CD14-positive monocyte (primary cell): ENCODE results near the gene DGKQ. TPM values are rescaled to one million over a fixed set of nuclear protein-coding genes. Genes with fewer than 3 reads are reported as not detected.

Experiments used
- DNase-seq, 3 donors: peaks; one replicate each; pipeline ENCODE4 v3.0.0-alpha.2; 2011 to 2022
- H2AFZ ChIP-seq: 2 replicates; pipeline ENCODE4 v1.6.0; 2012; ENCODE audit warnings: mild to moderate bottlenecking, low read depth, low read length, inconsistent platforms; ENCODE audit not compliant: insufficient read depth, poor library complexity, severe bottlenecking
- H3K27ac ChIP-seq, 2 donors: 1 replicate in 1 of 2; 2 replicates in 1 of 2; pipeline ENCODE4 v1.5.1; 2012 to 2013; ENCODE audit warnings: low read length in 2 of 2, control low read depth in 1 of 2, inconsistent platforms in 1 of 2, low read depth in 1 of 2, mild to moderate bottlenecking in 1 of 2
- H3K27me3 ChIP-seq, 2 donors: one replicate each; pipeline versions ENCODE4 v1.6.0 to v1.6.1; 2011 to 2013; ENCODE audit warnings: low read length in 2 of 2; ENCODE audit not compliant: control insufficient read depth in 2 of 2, insufficient read depth in 2 of 2
- H3K36me3 ChIP-seq, 2 donors: replicated peaks in 1 of 2; 1 replicate in 1 of 2; 2 replicates in 1 of 2; pipeline versions ENCODE4 v1.5.1 to v1.6.1; 2012 to 2013; ENCODE audit warnings: low read length in 2 of 2, control low read depth in 1 of 2, inconsistent platforms in 1 of 2, mild to moderate bottlenecking in 1 of 2; ENCODE audit not compliant: insufficient read depth in 2 of 2, control insufficient read depth in 1 of 2
- H3K4me1 ChIP-seq, 2 donors: 1 replicate in 1 of 2; 2 replicates in 1 of 2; pipeline versions ENCODE4 v1.5.1 to v1.6.1; 2012 to 2013; ENCODE audit warnings: low read length in 2 of 2, control low read depth in 1 of 2, inconsistent platforms in 1 of 2, mild to moderate bottlenecking in 1 of 2, moderate library complexity in 1 of 2; ENCODE audit not compliant: insufficient read depth in 2 of 2, control insufficient read depth in 1 of 2
- H3K4me2 ChIP-seq: replicated peaks from 2 replicates; pipeline ENCODE3; 2012; ENCODE audit warnings: low read length, moderate library complexity, mild to moderate bottlenecking; ENCODE audit not compliant: poor library complexity, severe bottlenecking; ENCODE audit errors: extremely low read depth
- H3K4me3 ChIP-seq, 3 experiments: fragments of 200-600 bp in 1 of 3; sonication (generic) in 1 of 3; replicated peaks in 1 of 3; 1 replicate in 2 of 3; 2 replicates in 1 of 3; pipeline ENCODE4 v1.5.1; 2011 to 2013; ENCODE audit warnings: low read length in 3 of 3, mild to moderate bottlenecking in 3 of 3, control low read depth in 2 of 3, low read depth in 2 of 3, inconsistent platforms in 1 of 3, moderate library complexity in 1 of 3
- H3K79me2 ChIP-seq: 2 replicates; pipeline ENCODE4 v1.6.0; 2012; ENCODE audit warnings: mild to moderate bottlenecking, control low read depth, inconsistent platforms, low read length, moderate library complexity; ENCODE audit not compliant: insufficient read depth
- H3K9ac ChIP-seq: 2 replicates; pipeline ENCODE4 v1.6.0; 2017; ENCODE audit warnings: low read length, mild to moderate bottlenecking; ENCODE audit not compliant: insufficient read depth, poor library complexity, severe bottlenecking
- H3K9me3 ChIP-seq, 2 donors: replicated peaks in 1 of 2; 1 replicate in 1 of 2; 2 replicates in 1 of 2; pipeline versions ENCODE4 v1.5.1 to v1.6.1; 2012 to 2013; ENCODE audit warnings: low read length in 2 of 2, control low read depth in 1 of 2; ENCODE audit not compliant: control insufficient read depth in 1 of 2, insufficient read depth in 1 of 2
- H4K20me1 ChIP-seq: 2 replicates; pipeline ENCODE4 v1.6.0; 2012; ENCODE audit warnings: mild to moderate bottlenecking, low read length, control low read depth, moderate library complexity; ENCODE audit not compliant: insufficient read depth
- H3K27ac Mint-ChIP-seq, 7 donors: one replicate each; pipeline ENCODE4 v1.8.0; 2020; ENCODE audit warnings: mild to moderate bottlenecking in 7 of 7, mixed read lengths in 7 of 7, moderate library complexity in 6 of 7, inconsistent platforms in 2 of 7
- H3K27me3 Mint-ChIP-seq, 3 donors: one replicate each; pipeline ENCODE4 v1.8.0; 2021 to 2022; ENCODE audit warnings: low read depth in 3 of 3, mild to moderate bottlenecking in 3 of 3, mixed read lengths in 3 of 3, moderate library complexity in 3 of 3, inconsistent platforms in 1 of 3
- H3K36me3 Mint-ChIP-seq, 2 donors: one replicate each; pipeline ENCODE4 v1.8.0; 2020; ENCODE audit warnings: mixed read lengths in 2 of 2, inconsistent platforms in 1 of 2, mild to moderate bottlenecking in 1 of 2
- H3K4me1 Mint-ChIP-seq: one replicate; pipeline ENCODE4 v1.8.0; 2020; ENCODE audit warnings: mild to moderate bottlenecking, mixed read lengths
- H3K4me3 Mint-ChIP-seq, 2 donors: one replicate each; pipeline ENCODE4 v1.8.0; 2020; ENCODE audit warnings: mild to moderate bottlenecking in 2 of 2, mixed read lengths in 2 of 2, moderate library complexity in 1 of 2
- H3K9me3 Mint-ChIP-seq, 7 donors: one replicate each; pipeline ENCODE4 v1.8.0; 2020 to 2022; ENCODE audit warnings: mixed read lengths in 7 of 7, mild to moderate bottlenecking in 6 of 7, moderate library complexity in 6 of 7, inconsistent platforms in 2 of 7
- WGBS: methylation state at CpG from one replicate; pipeline ENCODE4 v1.1.5; 2013; ENCODE audit warnings: missing lambda C conversion rate; ENCODE audit not compliant: insufficient coverage; 5-methylcytosine and 5-hydroxymethylcytosine counted together
- intact Hi-C, 2 donors: fragments of 100-400 bp; cut with micrococcal nuclease; formaldehyde crosslinking; loops; one replicate each; pipeline versions ENCODE4 v1.15.0 to v1.15.1; 2023
- polyA plus RNA-seq, 3 donors: library from polyadenylated mRNA; depleted of rRNA in 1 of 3; unstranded in 2 of 3; stranded (reverse) in 1 of 3; fragments of 300-500 nt in 2 of 3; fragments of >200 nt in 1 of 3; fragmentation: Illumina TruSeq in 2 of 3; gene quantifications; 1 replicate in 2 of 3; 2 replicates in 1 of 3; pipeline ENCODE4 v1.2.3, GENCODE V29; 2012 to 2021
- TF ChIP-seq, protein P1 (sequence below): fragments of 200-600 bp; IDR thresholded peaks from one replicate; pipeline ENCODE4 v1.8.0; 2022; ENCODE audit warnings: antibody characterized with exemption, mild to moderate bottlenecking

DGKQ gene
- polyA plus RNA-seq, 3 donors: 0.58 to 23.1 (median 2.4) TPM

GRCh38 chr4:982814-983213 is 9.4 kb upstream of the DGKQ start:
- 97% methylated on average over 15 of the region's 15 CpGs for WGBS
- no peak overlapping the region for H3K4me3 ChIP-seq
- no peak overlapping the region for H3K9ac ChIP-seq
- intact Hi-C loops: no loop called here
- peaks cover 36% of the 10 kb centered on the region for H3K4me1 Mint-ChIP-seq
- no peak overlapping the region for H2AFZ ChIP-seq
- no peak overlapping the region for H3K27ac Mint-ChIP-seq
- TF ChIP-seq, protein P1, sequence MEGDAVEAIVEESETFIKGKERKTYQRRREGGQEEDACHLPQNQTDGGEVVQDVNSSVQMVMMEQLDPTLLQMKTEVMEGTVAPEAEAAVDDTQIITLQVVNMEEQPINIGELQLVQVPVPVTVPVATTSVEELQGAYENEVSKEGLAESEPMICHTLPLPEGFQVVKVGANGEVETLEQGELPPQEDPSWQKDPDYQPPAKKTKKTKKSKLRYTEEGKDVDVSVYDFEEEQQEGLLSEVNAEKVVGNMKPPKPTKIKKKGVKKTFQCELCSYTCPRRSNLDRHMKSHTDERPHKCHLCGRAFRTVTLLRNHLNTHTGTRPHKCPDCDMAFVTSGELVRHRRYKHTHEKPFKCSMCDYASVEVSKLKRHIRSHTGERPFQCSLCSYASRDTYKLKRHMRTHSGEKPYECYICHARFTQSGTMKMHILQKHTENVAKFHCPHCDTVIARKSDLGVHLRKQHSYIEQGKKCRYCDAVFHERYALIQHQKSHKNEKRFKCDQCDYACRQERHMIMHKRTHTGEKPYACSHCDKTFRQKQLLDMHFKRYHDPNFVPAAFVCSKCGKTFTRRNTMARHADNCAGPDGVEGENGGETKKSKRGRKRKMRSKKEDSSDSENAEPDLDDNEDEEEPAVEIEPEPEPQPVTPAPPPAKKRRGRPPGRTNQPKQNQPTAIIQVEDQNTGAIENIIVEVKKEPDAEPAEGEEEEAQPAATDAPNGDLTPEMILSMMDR: no peak
- H3K4me3 Mint-ChIP-seq: no peak overlapping the region
- no peaks in the 10 kb centered on the region for H3K36me3 Mint-ChIP-seq
- peaks cover 50 to 55% of the 10 kb centered on the region in 2 donors for H3K4me1 ChIP-seq
- peaks cover 5% of the 10 kb centered on the region for H4K20me1 ChIP-seq
- no peaks in the 10 kb centered on the region for H3K9me3 ChIP-seq
- no peak for DNase-seq
- no peak overlapping the region for H3K27ac ChIP-seq
- no peaks in the 10 kb centered on the region for H3K36me3 ChIP-seq
- H3K79me2 ChIP-seq: no peaks in the 10 kb centered on the region
- H3K27me3 Mint-ChIP-seq: peaks cover 1 to 2% (median 2%) of the 10 kb centered on the region in 3 donors
- no peak overlapping the region for H3K4me2 ChIP-seq
- no peaks in the 10 kb centered on the region for H3K27me3 ChIP-seq
- peaks cover 0 to 1% (median 0%) of the 10 kb centered on the region in 7 donors for H3K9me3 Mint-ChIP-seq

DNA sequence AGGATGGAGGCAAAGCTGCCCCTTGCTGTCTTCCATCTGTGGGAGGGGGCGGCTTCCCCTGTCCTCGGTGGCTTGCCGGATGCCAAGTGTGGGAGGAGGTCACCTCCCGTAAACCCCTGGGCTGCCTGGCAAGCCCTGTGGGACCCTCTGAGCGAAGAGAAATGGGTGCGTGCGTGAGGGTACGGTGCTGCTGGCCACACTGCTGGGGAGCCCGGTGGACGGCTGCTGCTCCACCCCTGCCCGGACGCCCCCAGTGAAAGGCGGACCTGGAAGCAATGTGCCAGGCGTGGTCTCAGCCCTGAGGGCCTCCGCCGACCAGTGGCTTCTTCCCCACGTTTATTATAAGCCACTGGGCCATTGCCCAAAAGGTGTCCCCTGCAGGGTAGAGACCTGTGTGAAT is 8.9 kb upstream of the DGKQ start:
- intact Hi-C loops: no loop called here
- H3K27me3 ChIP-seq: no peaks in the 10 kb centered on the region
- Mint-ChIP-seq H3K4me3 (no peak overlapping the region), H3K4me1 (peaks cover 33% of the 10 kb centered on the region), H3K9me3 (peaks cover 0 to 1% (median 0%) of the 10 kb centered on the region in 7 donors), H3K27me3 (peaks cover 1 to 2% (median 2%) of the 10 kb centered on the region in 3 donors), H3K36me3 (no peaks in the 10 kb centered on the region), H3K27ac (no peak overlapping the region)
- no peak overlapping the region for H3K4me3 ChIP-seq
- H3K4me2 ChIP-seq: no peak overlapping the region
- H3K9ac ChIP-seq: no peak overlapping the region
- H4K20me1 ChIP-seq: no peaks in the 10 kb centered on the region
- no peaks in the 10 kb centered on the region for H3K9me3 ChIP-seq
- TF ChIP-seq, protein P1: no peak
- H2AFZ ChIP-seq: no peak overlapping the region
- no peak for DNase-seq
- no peaks in the 10 kb centered on the region for H3K36me3 ChIP-seq
- 93% methylated on average over 17 of the region's 17 CpGs for WGBS
- no peaks in the 10 kb centered on the region for H3K79me2 ChIP-seq
- H3K4me1 ChIP-seq: peaks cover 44 to 50% of the 10 kb centered on the region in 2 donors
- no peak overlapping the region for H3K27ac ChIP-seq
